Measurements from ENCODE around the gene PPY.
"Not testable (repeated sequence)": the region's sequence is repeated elsewhere in the genome, so short reads cannot be mapped to it uniquely, and the experiment has no call there.

Gene PPY

GRCh38 chr17:43935204-43935925 lies 6.9 kb downstream of the PPY start:
- H3K27ac ChIP-seq, result no peak overlapping the region
- no peak for DNase-seq (ENCODE audit: low read depth, low spot score)

DNA sequence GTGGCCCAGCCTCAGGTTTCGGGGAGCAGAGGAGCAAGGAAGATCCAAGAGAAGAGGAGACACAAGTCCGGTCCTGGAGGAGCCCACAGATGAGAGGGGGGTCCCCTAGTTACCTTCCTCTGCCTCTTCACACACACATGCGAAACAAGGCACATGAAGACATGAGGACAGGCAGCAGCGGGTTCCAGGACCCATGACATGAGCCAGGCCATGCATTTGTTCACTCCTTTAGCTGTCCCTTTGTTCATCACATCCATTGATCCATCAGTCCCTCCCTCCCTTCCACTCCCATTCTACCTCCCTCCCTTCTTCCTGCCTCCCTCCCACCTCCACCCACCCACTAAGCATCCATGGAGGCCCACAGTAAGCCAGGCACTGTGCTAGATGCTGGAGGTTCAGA lies 9.4 kb downstream of the PPY start:
- no peak overlapping the region for H3K27ac ChIP-seq
- no peak for DNase-seq (ENCODE audit: low read depth, low spot score)

DNA sequence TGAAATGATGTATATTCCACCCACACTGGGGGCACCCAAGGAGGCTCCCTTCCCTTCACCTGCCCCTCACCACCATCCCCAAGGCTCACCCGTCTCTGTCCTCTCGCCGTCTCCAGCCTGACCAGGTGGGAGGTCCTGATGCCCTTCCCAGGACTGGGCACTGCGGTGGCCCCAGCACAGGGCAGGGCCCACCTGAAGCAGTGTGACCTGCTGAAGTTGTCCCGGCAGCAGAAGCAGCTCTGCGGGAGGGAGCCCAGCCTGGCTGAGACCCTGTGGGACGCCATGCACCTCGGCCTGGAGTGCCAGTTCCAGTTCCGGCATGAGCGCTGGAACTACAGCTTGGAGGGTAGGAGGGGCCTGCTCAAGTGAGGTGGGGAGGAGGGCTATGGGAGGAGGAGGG lies 9.9 kb downstream of the PPY start:
- H3K27ac ChIP-seq, result no peak overlapping the region

DNA sequence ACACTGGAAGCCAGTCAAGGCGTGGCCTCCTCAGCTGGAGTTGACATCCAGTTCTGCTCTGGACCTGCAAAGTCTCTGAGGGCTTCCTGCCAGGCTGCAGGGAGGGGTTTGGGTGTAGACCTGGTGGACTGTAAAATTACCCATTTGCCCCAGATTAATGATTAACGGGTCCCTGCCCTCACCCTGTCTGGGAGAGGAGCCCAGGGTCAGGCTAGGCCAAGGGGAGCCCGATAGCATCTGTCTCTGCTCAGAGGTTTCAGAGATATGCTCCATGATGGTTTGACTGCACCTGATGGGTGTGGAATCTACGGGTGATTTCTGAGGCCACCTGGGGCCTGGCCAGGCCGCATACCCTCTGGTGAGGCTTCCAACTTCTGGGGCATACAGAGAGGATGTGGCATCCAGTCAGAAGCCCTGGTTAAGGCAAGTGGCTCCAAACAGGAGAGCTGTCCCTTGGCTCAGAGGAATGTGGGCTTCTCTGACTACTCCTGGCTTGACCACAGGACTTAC lies 11.2 kb downstream of the PPY start:
- H3K27ac ChIP-seq, result no peak overlapping the region
- DNase-seq (ENCODE audit: low read depth, low spot score), result no peak

More for the DNA sequence above, 9.9 kb downstream of the PPY start:
- DNase-seq (ENCODE audit: low read depth, low spot score), result no peak

DNA sequence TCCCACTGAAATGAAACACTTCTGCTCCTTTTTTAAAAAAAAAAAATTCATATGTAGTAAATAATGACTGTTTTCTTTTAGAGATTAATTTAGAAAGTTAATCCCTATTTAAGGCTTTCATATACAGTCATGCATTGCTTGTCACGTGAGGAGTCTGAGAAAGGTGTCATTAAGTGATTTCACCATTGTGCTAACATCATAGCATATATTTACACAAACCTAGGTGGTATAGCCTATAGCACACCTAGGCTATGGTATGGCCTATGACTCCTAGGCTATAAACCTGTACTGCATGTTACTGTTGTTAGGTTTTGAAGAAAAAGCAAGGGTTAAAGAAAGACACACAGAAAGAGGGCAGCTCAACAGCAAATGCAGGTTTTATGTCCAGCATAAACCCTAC lies 13.7 kb downstream of the PPY start:
- no peak overlapping the region for H3K27ac ChIP-seq
- no peak for DNase-seq (ENCODE audit: low read depth, low spot score)

- DNase-seq (ENCODE audit: low read depth, low spot score); H3K27ac ChIP-seq: not testable (repeated sequence)
Measured at GRCh38 chr17:43927929-43928328, 14.3 kb downstream of the PPY start.

GRCh38 chr17:43927060-43927864 lies 15.0 kb downstream of the PPY start:
- DNase-seq (ENCODE audit: low read depth, low spot score), result no peak
- no peak overlapping the region for H3K27ac ChIP-seq

DNA sequence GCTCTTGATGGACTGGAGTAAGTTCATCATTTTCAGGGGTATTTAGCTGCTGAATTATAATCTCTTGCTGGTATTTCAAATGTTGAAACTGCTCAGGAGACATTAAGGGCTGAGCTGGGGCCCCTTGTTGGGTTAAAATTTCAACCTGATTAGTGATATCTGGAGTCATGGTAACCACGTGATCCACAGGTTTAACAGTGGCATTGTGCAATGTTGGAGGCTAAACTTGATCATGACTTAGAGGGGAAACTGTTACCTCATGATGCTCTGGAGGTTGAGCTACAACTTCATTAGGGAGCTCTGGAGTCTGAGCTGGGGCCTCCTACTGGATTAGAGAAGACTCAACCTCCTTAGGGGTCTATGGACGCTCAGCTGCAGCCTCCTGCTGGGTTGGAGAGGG lies 17.7 kb downstream of the PPY start:
- no peak overlapping the region for H3K27ac ChIP-seq
- no peak for DNase-seq (ENCODE audit: low read depth, low spot score)

DNA sequence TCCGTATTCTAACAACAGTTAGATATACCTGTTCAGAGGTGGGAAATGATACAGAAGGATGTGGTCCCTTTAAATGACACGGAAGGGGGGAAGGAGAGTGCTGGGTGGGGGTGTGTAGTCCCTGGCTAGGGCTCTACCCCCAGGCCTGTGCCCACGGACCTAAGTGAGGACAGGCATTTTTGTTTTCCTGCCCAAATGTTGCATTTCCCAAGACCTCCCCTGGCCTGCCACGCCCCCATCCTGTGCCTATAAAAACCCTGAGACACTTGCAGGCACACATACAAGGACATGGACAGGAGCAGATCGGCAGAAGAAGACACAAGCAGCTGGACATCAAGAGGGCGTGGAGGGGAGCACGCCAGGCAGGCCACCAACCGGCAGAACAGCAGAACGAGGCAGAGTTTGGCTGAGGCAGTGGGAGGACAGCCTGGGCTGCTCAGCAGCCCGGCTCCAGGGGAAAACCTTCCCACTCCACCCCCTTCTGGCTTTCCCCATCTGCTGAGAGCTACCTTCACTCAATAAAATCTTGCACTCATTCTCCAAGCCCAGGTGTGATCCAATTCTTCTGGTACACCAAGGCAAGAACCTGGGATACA lies 21.7 kb downstream of the PPY start:
- no peak overlapping the region for H3K27ac ChIP-seq
- DNase-seq (ENCODE audit: low read depth, low spot score), result no peak

- no peak overlapping the region for H3K27ac ChIP-seq
- DNase-seq (ENCODE audit: low read depth, low spot score), result no peak
Measured at GRCh38 chr17:43918026-43918389, 24.3 kb downstream of the PPY start.

DNA sequence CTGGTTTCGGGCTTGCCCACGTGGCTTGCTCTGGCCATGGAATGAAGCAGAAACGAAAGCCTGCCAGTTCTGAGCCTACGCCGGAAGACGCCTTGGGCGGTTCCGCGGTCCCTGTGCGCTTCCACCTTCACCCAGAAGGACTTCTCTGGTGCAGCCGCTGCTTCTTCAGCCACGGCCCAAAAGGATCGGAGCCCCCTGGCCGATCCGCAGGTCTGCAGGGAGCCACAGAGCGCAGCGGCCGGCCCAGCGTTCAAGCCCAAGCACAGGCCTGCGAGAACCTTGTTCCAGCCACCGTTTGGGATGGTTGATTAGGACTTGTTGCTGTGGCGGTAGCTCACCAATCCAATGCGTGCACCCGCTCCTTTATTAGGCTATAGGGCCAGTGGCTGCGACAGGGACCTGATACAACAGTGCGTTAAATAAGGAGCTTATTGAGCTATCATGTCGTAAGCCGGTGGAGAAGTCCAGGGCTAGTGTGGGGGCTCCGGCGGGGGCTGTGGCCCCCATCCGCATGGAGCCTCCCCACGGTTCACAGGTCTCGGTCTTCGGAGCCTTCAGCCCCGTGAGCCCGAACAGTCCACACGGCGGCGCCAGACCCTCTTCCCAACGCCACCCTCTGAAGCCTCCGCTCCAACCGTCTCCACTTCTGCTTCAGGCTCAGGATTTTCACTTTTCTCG lies 24.8 kb downstream of the PPY start:
- H3K27ac ChIP-seq, result no peak overlapping the region

GRCh38 chr17:43917016-43917347 lies 25.3 kb downstream of the PPY start:
- no peak for DNase-seq (ENCODE audit: low read depth, low spot score)
- no peak overlapping the region for H3K27ac ChIP-seq

More for the DNA sequence above, 24.8 kb downstream of the PPY start:
- DNase-seq (ENCODE audit: low read depth, low spot score), result no peak

DNA sequence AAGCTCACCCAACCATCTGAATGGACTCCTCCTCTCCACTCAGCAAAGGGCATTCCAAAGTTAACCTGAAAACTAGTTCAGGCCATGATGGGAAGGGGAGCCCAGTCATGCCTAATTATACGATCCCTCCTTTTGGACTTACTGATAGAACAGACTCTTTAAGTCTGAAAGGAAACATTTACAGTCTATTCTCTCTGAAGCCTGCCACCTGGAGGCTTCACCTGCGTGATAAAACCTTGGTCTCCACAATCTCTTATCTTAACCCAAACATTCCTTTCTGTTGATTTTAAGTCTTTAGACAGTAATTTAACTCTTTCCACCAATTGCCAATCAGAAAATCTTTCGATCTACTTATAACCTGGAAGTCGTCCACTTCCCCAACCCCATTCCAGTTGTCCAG lies 25.9 kb downstream of the PPY start:
- no peak for DNase-seq (ENCODE audit: low read depth, low spot score)

GRCh38 chr17:43915559-43915958 lies 26.7 kb downstream of the PPY start:
- no peak for DNase-seq (ENCODE audit: low read depth, low spot score)

More for the DNA sequence above, 25.9 kb downstream of the PPY start:
- no peak overlapping the region for H3K27ac ChIP-seq

DNA sequence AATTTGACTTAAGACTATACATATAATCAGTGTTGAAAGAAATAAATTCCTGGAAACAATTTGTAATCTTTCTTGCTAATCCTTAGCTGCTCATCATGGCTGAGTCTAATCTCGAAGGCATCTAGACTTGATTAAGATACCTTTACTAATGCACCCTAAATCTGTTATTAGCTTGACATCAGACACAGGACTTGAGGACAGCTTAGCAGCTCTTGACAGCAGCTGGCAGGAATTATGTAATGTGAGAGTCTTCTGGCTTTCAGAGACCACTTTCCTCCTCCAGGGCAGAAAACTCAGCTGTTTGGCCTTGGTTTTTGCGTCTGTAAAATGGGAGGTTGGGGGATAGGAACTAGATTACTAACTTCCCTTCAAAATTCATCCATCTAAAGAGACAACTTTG lies 27.8 kb downstream of the PPY start:
- no peak overlapping the region for H3K27ac ChIP-seq
- no peak for DNase-seq (ENCODE audit: low read depth, low spot score)

More at GRCh38 chr17:43915559-43915958, 26.7 kb downstream of the PPY start:
- H3K27ac ChIP-seq, result no peak overlapping the region

- no peak overlapping the region for H3K27ac ChIP-seq
- no peak for DNase-seq (ENCODE audit: low read depth, low spot score)
Measured at GRCh38 chr17:43913584-43913983, 28.7 kb downstream of the PPY start.

- H3K27ac ChIP-seq, result no peak overlapping the region
- DNase-seq (ENCODE audit: low read depth, low spot score), result no peak
Measured at GRCh38 chr17:43912635-43913304, 29.5 kb downstream of the PPY start.

DNA sequence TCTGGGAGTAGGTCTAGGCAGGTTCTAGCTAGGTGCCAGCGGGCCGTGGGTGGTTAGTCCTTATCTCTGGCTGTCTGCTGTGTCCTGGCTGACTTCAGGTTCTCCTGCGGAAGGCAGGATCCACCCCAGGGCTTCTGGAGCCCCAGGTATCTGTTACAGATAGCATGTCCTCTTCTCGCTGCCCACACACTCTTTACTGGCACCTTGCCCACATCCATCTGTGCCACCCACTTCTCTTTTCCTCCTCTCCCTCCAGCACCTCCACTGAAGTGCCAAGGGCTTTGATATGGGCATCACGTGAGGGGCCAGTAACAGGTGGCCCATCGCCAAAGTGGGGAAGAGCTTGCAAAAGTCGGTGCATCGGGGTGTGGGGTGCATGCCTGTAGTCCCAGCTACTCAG lies 30.4 kb downstream of the PPY start:
- no peak for DNase-seq (ENCODE audit: low read depth, low spot score)
- H3K27ac ChIP-seq, result no peak overlapping the region

DNA sequence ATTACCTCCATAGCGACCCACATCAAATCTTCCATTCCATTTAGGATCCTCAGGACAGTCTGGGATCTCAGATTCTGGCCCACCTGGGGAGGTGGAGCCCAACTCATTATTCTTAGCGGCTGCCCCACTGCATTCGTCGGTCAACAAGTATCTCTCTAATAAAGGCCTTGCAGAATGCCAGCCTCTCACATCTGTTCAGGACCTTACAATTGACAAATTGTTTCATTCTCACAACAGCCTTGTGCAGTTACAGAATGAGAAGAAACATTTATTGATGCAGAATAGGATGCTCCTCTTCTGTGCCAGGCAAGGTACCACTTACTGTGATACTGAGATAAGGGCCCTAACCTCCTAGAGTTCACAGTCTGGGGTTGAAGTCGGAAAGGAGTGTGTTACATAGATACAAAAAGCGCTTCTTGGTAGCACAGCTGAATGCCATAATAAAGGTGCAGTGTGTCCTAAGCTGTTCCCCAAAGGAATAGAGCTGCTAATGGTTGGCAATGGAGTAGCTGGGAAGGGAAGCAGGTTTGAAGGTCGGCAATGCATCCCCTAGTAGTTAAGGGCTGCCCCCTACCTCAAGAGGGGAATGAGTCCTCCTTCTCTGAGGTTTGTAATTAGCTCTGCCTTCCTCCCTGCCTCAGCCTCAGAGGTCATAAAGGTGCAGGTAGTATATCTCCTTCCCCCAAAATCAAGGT lies 32.6 kb downstream of the PPY start:
- H3K27ac ChIP-seq, result no peak overlapping the region
- DNase-seq (ENCODE audit: low read depth, low spot score), result no peak

All from epithelial cell of prostate (primary cell).